ENCODE data around the gene SPACDR. TPM values are rescaled to one million over a fixed set of nuclear protein-coding genes. Genes with fewer than 3 reads are reported as not detected.

Gene SPACDR
- total RNA-seq, 4 donors from 2014 or later: 1.4 to 22.1 (median 1.8) TPM; not detected in 1

DNA sequence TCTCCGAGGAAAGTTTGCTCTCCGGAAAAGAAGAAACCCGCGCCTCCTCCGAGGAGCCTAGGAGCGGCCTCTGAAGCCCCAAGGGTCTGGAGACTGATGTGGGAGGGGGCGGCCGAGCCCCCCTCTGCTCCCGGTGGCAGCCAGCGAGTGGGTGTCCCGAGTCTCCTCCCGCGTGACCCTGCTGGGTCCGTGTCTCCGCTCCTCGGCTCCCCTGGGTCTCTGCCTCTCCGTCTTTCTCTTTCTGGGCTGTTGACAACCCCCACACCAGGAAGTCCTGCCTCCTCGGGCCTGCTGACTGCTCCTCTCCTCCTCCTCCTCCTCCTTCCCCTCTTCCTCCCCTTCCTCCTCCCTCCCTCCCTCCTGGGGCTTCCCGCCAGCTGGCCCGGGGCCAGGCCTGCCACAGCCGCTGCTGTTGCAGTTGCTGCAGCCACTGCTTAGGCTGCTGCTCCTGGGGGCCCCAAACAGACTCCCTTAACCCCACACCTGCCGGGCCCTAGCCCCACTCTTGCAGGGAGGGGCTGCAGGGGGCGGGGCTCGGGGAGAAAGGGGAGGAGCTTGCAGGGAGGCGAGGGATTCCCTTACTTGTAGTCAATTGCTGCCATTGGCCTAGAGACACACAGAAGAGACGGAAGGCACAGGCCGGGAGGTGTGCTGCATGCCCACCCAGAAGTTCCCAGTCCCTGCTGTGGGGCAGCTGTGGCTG is 15.0 kb upstream of the SPACDR start, which contains the start of gene TSC22D4:
Gene TSC22D4 (minus strand): TSS at position 257 of the 703 bp plus-strand sequence. CDS start 1,176 bp downstream, outside the sequence.
- intact Hi-C loops (cut with DNase I; ENCODE audit: low total_unique reads): no loop called here
- Histone ChIP-seq H3K36me3 (no peaks in the 10 kb centered on the region), H3K27me3 (no peaks in the 10 kb centered on the region), H3K4me1 (peaks cover 5 to 17% of the 10 kb centered on the region in 2 donors), H3K9me3 (no peaks in the 10 kb centered on the region), H3K27ac (peak within 1 kb of the TSS; percentile 82 to 94), H3K4me3 (peak within 1 kb of the TSS; percentile 78 to 88)
- TF ChIP-seq, protein P1, sequence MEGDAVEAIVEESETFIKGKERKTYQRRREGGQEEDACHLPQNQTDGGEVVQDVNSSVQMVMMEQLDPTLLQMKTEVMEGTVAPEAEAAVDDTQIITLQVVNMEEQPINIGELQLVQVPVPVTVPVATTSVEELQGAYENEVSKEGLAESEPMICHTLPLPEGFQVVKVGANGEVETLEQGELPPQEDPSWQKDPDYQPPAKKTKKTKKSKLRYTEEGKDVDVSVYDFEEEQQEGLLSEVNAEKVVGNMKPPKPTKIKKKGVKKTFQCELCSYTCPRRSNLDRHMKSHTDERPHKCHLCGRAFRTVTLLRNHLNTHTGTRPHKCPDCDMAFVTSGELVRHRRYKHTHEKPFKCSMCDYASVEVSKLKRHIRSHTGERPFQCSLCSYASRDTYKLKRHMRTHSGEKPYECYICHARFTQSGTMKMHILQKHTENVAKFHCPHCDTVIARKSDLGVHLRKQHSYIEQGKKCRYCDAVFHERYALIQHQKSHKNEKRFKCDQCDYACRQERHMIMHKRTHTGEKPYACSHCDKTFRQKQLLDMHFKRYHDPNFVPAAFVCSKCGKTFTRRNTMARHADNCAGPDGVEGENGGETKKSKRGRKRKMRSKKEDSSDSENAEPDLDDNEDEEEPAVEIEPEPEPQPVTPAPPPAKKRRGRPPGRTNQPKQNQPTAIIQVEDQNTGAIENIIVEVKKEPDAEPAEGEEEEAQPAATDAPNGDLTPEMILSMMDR (IDR thresholded peaks at IDR 0.05): peak in 2 of 4 experiments; percentile 6 to 15
- peak; percentile 87 to 92 for TF ChIP-seq POLR2A (IDR thresholded peaks at IDR 0.05)
- peak; percentile 97 for DNase-seq

DNA sequence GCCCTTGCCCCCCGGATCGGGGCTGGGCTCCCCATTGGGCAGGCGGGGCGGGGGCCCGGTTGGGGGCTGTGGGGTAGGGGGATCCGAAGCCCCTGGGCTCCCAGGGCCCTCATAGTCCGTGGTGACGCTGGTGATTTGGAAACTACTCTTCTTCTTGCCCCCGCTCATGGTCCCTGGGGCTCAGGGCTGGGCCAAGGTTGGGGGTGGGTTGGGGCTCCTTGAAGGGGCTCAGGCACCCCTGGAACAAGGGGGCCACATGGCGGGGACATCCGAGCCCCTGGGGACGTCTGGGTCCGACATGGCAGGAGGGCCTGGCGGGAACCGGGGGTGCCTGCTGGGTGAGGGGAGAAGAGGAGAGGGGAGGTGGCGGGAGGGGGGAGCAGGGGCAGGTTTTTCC is 13.8 kb upstream of the SPACDR start:
- intact Hi-C loops (cut with DNase I; ENCODE audit: low total_unique reads): no loop called here
- Histone ChIP-seq H3K36me3 (no peaks in the 10 kb centered on the region), H3K27ac (peak overlapping the region; percentile 82 to 94), H3K9me3 (no peaks in the 10 kb centered on the region), H3K4me3 (peak overlapping the region; percentile 78 to 88), H3K4me1 (peaks cover 12 to 22% of the 10 kb centered on the region in 2 donors), H3K27me3 (no peaks in the 10 kb centered on the region)
- TF ChIP-seq, protein P1 (IDR thresholded peaks at IDR 0.05): no peak
- no peak for TF ChIP-seq POLR2A (IDR thresholded peaks at IDR 0.05)
- DNase-seq: peak in 1 of 2 donors; percentile 28

GRCh38 chr7:100476903-100477870 is 13.1 kb upstream of the SPACDR start:
- no peaks in the 10 kb centered on the region for H3K9me3 ChIP-seq
- peak overlapping the region; percentile 82 to 94 for H3K27ac ChIP-seq
- peak in 1 of 2 donors; percentile 28 for DNase-seq
- intact Hi-C loops (cut with DNase I; ENCODE audit: low total_unique reads): no loop called here
- H3K27me3 ChIP-seq: no peaks in the 10 kb centered on the region
- H3K4me1 ChIP-seq: peaks cover 15 to 24% of the 10 kb centered on the region in 2 donors
- peak overlapping the region; percentile 78 to 88 for H3K4me3 ChIP-seq
- no peak for TF ChIP-seq POLR2A (IDR thresholded peaks at IDR 0.05)
- TF ChIP-seq, protein P1 (IDR thresholded peaks at IDR 0.05): peak in 2 of 4 experiments; percentile 8 to 24
- H3K36me3 ChIP-seq: no peaks in the 10 kb centered on the region

DNA sequence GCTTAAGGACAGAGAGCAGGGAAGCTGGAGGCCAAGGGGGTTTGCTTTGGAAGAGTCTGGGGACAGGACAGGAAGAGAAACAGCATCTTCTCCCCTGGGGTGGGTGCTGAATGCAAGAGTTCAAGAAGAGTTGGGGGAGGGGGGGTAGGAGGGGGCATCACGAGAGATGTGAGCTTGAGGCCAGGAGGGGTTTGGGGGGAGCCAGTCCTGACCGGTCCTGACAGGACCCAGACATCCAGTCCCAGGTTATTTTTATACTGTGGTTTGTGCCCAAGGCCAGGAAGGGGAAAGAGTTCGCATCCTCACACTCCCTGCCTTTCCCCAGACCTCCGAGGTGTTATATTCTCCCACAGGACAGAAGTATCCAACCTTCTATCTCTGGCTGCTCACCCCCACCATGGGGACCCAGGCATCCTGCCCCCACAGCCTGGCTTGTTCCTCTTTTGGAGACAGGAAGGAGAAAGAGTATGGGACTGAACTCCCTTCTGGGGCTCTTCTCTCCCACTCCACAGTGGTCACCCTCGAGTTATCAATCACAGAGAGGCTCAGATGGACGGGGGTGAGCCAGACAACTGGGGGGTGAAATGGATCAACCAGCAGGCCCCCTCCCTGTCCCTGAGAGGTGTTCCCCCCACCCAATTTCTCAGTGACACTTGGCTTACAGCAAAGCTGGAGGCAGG is 12.2 kb upstream of the SPACDR start:
- no peak for DNase-seq
- Histone ChIP-seq H3K36me3 (no peaks in the 10 kb centered on the region), H3K27me3 (no peaks in the 10 kb centered on the region), H3K4me3 (peak overlapping the region; percentile 16 to 78), H3K9me3 (no peaks in the 10 kb centered on the region), H3K27ac (peak overlapping the region; percentile 82 to 94), H3K4me1 (peaks cover 15 to 24% of the 10 kb centered on the region in 2 donors)
- TF ChIP-seq, protein P1 (IDR thresholded peaks at IDR 0.05): no peak
- TF ChIP-seq POLR2A (IDR thresholded peaks at IDR 0.05): no peak
- intact Hi-C loops (cut with DNase I; ENCODE audit: low total_unique reads): no loop called here
